Ramos (cell line): ENCODE data around the gene CNDP1.

Experiments used
- in situ Hi-C: fragments of 300-500 bp; cut with MboI; formaldehyde crosslinking; loops from one replicate; pipeline ENCODE4 v1.14.3; 2022; ENCODE audit warnings: low sequenced_read_pairs; ENCODE audit not compliant: unreplicated experiment

Gene CNDP1

DNA sequence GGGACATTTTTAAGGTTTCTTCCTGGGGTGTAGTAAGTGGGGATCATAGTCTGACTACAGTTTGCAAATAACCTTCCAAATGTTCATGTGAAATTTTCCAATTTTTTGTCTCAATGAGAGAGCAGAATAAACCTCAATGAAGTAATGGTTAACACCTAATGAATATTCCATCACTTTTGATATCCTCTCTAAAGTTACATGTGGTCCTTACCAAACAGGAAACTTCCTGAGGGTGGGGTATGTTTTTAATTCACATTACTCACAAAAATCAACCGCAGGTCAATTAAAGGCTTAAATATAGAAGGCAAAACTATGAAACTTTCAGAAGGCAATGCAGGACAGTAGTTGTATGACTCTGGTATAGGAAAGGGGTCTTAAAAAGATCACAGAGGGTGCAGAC lies 76.6 kb downstream of the CNDP1 start:
- in situ Hi-C loops = no loop called here

DNA sequence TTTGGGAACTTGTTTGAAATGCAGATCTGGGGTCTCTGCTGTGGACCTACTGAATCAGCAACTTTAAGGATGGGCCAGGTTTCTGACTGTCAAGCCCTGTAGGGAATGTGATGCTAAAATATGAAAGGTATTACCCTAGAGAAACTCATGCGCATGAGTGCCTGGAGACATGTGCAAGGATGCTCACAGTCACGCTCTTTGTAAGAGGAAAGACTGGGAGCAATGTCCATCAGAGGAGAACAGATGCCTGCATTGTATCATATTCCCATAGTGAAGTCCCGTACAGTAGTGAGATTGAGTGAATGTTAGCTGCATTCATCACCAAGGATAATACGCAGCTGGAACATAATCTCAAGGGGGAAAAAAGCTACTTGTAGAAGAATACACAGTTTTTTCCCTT lies 77.5 kb downstream of the CNDP1 start:
- in situ Hi-C loops = no loop called here

DNA sequence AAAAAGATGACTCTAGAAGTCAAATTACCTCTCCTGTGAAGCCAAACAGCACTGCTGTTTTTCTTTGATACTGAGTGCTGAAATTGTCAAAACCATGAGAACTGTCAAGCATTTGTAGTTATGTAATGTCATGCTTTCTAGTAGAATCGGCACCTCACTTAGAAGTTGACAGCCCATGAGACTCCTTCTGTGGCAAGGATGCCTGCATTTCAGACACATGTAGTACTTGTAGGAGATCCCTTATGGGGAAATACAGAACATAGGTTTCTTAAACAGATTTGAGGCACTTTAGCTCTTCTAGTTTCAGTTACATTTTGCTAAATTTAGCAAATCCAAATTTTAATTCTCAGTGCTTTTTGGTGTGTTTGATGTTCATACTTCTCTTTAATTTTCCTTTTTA lies 79.1 kb downstream of the CNDP1 start:
- in situ Hi-C loops = no loop called here

DNA sequence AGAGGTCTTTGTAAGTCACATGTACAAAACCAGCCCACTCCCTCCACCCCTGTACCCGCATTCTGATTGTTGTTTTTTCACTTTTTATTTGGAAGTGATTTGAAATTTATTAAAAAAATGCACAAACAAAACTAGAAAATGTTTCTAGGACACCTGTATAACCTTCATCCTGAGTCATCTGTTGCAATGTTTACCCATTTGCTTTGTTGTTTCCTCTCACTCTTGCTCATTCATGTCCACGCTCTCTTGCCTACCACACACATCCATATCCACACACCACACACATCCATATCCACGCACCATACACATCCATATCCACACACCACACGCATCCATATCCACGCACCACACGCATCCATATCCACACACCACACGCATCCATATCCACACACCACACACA lies 82.2 kb downstream of the CNDP1 start:
- in situ Hi-C loops = no loop called here

DNA sequence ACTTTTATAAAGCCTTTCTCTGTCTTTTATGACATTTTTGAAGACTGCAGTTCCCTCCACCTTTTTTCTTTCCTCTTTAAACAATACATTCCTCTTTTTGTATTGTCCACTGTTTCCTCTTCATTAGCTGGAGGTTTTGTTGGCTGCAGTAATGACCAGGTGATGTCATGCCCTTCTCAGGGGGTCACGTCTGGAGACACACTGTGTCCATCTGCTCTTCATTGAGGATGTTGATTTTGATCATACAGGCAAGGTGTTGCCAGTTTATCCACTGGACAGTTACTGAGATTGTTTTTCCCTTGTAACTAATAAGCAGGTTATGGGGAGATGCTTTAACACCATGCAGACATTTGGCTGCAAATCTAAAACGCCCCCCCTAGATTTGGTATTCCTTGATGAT lies 83.2 kb downstream of the CNDP1 start:
- in situ Hi-C loops = no loop called here

DNA sequence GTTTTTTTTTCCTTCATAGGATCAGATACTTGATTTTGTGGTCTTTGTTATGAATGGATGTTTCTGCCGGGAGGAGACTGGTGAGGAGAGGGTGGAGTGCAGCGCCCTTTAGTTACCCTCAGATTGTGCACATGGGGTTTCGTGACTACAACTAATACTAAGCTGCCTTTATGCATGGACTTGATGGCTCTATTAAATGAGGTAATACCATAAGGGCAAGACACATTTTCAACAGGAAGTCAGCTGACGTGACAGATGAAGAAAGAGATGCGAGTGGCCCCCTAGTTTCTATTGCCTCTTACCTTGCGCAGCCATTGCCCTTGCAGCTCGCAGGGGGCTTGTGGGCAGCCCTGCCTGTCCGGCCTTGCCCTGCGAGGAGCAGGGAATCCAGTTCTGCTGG lies 87.8 kb downstream of the CNDP1 start:
- in situ Hi-C loops = no loop called here

DNA sequence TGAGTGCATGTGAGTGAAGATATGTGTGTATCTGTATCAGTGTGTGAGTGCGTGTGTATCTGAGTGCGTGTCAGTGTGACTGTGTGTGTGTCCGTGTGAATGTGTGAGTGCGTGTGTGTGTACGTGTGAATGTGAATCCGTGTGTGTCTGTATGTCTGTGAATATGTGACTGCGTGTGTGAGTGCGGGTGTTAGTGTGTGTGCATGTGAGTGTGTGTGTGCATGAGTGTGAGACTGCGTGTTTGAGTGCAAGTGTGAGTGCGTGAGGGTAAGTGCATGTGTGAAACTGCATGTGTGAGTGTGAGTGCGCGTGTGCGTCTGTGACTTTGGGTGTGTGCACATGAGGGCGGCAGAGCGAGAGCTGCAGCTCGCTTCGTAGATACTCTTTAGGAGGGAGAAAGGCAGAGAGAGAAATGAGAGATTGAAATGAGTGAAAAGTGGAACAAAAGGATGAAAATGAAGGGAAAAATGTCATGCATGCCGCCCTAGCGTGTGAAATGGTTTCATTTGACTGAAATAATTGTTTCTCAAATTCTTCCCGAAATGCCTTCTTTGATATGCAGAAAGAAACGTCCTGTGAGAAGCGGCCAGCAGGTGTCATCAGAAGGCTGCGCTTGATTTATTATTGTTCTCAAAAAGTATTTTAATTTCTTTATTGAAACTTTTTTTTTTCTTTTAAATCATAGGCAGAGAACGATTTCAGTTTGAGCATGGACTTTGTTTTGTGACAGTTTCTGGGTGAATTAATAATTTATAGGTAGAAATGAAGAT lies 88.9 kb downstream of the CNDP1 start:
- in situ Hi-C loops = no loop called here

DNA sequence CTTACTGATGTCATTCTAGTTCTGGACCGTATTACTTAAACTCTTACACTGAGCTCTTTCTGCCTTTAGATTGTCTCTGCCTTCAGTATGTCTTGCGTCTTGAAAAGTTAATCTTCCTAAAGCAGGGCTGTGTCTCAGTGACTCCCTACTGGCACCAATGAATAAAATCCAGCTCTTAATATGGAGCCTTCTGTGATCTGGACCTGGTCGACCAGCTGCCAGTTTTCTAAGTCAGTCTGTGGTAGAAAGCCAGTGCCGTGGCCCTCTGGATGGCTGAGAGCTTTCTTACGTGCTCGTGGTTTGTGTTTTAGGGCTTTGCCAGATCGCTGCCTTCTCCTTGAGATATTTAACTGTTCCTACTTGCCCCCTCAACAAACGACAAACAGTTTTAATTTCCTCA lies 90.2 kb downstream of the CNDP1 start:
- in situ Hi-C loops = no loop called here

DNA sequence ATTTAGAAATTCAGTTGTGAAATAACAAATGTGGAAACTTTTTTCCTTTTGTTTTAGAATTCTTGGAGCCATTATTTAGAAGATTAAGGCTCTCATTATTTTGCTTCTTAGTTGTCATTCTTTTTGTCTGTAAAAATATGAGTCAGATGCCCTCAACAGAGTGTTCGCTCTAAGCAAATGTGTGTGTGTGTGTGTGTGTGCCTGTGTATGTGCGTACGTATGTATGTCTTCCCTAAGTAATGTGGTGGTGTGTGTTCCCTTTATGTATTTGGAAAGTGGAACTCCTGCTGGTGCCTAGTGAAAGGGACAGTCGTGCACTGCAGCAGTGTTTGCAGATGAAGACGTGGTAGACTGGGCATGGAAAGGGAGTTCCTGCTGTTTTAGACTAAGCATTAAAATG lies 90.9 kb downstream of the CNDP1 start:
- in situ Hi-C loops = no loop called here

DNA sequence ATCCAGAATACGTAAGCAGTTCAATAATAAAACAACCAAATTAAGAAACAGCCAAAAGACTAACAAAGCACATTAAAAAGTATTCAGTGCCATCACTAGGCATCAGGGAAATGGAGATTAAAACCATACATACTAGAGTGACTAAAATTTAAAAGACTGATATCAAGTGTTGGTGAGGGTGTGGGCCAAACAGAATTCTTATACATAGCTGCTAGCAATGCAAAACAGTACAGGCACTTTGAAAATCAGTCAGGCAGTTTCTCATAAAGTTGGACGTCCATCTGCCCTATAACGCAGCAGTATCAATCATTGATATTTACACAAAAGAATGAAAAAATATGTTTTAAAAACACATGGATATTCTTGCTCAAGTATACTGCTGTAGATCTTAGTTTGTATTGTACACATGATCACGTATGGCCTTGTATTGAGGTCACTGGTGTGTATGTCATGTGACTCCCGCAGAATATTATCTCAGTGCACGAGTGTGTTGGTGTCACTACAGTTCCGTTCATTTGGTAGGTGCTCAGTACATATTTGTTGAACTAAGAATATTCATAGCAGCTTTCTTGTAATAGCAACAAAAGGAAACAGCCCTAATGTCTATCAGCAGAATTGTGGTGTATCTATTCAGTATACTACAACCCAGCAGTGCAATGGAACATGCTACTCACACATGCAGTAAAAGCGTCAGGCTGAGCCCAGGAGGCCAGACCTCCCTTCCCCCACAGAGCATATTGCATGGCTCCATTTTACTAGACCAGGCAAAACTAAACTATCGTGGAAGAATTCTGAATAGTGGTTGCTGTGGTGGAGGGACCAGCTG lies 92.0 kb downstream of the CNDP1 start:
- in situ Hi-C loops = no loop called here

DNA sequence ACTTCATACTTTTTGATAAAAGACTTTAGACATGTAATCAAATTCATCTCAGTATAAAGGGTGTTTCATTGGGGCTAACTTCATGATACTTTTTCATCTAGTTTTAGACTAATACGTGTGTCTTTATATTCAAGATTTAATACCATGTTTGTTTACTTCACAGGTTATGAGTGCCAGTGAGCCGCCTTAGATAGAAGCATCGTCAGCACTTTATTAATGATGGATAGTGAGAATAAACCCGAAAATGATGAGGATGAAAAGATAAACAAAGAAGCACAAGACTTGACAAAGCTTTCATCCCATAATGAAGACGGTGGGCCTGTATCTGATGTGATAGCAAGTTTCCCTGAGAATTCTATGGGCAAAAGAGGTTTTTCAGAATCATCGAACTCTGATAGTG lies 96.5 kb downstream of the CNDP1 start:
- in situ Hi-C loops = no loop called here

DNA sequence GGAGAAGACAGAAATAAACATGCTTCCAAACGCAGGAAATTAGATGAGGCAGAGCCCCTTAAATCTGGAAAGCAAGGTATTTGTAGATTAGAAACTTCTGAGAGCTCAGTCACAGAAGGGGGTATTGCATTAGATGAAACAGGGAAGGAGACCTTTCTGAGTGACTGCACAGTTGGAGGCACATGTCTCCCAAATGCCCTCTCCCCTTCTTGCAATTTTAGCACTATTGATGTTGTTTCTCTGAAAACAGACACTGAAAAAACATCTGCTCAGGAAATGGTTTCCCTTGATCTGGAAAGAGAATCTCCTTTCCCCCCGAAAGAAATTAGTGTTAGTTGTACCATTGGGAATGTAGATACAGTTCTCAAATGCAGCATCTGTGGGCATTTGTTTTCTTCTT lies 96.9 kb downstream of the CNDP1 start:
- in situ Hi-C loops = no loop called here

DNA sequence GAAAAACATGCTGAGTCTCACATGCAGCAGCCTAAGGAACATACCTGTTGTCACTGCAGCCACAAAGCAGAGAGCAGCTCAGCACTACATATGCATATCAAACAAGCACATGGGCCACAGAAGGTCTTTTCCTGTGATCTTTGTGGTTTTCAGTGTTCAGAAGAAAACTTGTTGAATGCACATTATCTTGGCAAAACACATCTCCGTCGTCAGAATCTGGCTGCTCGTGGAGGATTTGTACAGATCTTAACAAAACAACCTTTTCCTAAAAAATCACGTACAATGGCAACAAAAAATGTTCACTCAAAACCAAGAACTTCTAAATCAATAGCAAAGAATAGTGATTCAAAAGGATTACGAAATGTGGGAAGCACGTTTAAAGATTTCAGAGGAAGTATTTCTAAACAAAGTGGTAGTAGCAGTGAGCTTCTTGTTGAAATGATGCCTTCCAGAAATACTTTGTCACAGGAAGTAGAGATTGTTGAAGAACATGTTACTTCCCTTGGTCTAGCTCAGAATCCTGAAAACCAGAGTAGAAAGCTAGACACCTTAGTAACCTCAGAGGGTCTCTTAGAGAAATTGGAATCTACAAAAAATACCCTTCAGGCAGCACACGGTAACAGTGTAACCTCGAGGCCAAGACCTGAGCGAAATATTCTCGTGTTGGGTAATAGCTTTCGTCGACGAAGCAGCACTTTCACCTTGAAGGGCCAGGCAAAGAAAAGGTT lies 97.5 kb downstream of the CNDP1 start:
- in situ Hi-C loops = no loop called here

DNA sequence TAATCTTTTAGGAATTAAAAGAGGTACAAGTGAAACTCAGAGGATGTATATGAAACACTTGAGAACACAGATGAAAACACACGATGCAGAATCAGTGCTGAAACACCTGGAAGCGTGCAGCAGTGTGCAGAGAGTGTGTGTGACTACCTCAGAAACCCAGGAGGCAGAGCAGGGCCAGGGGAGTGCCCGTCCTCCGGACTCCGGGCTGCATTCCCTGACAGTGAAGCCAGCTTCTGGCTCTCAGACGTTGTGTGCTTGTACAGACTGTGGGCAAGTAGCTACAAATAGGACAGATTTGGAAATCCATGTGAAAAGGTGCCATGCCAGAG lies 98.0 kb downstream of the CNDP1 start:
- in situ Hi-C loops = no loop called here

DNA sequence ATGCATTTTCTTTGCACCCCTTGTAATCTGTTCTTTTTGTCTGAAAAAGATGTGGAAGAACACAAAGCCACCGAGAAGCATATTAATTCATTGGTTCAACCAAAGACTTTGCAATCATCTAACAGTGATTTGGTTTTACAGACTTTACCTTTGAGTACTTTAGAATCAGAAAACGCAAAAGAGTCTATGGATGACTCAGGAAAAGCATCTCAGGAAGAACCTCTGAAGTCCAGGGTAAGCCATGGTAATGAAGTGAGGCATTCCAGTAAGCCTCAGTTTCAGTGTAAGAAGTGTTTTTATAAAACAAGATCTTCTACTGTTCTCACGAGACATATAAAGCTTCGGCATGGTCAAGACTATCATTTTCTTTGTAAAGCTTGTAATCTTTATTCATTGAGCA lies 98.6 kb downstream of the CNDP1 start:
- in situ Hi-C loops = no loop called here

DNA sequence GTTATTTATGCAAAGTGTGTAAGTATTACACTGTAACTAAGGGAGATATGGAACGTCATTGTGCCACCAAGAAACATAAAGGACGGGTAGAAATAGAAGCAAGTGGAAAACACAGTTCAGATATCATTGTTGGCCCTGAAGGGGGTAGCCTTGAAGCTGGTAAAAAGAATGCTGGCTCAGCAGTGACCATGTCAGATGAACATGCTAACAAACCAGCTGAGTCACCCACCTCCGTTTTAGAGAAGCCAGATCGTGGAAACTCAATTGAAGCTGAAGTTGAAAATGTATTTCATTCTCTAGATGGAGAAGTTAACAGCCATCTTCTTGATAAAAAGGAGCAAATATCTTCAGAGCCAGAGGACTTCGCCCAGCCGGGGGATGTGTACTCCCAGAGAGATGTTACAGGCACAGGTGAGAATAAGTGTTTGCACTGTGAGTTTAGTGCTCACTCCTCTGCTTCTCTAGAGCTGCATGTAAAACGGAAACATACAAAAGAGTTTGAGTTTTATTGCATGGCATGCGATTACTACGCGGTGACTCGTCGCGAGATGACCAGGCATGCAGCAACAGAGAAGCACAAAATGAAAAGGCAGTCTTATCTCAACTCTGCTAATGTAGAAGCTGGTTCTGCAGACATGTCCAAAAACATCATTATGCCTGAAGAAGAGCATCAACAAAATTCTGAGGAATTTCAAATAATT lies 99.5 kb downstream of the CNDP1 start:
- in situ Hi-C loops = no loop called here

DNA sequence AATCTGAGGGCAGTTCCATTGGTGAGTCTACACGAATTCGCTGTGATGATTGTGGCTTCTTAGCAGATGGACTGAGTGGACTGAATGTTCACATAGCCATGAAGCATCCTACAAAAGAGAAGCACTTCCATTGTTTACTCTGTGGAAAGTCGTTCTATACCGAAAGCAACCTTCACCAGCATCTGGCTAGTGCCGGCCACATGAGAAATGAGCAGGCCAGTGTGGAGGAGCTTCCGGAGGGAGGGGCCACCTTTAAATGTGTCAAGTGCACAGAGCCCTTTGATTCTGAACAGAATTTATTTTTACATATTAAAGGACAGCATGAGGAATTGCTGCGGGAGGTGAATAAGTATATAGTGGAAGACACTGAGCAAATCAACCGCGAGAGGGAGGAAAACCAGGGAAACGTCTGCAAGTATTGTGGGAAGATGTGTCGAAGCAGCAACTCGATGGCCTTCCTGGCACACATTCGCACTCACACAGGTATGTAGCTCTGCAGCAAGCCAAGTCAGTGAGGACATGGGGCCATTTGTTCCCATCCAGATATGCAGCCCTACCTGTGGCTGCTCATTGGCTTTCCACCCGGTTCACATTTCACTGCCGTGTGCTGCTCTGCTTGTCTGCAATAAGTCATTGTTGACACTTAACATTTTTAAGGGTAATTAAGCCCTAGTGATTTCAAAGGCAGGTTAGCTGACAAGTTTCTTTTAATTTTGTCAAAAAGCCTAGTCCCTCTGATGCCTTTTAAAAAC lies 101.1 kb downstream of the CNDP1 start:
- in situ Hi-C loops = no loop called here
